NT2/D1 (cell line): Measurements from ENCODE around the gene AKR1D1.

Experiments
- SUZ12 ChIP-seq: IDR thresholded peaks from 2 replicates; pipeline ENCODE4 v1.6.1; 2011; ENCODE audit not compliant: insufficient read length, insufficient read depth; ENCODE audit errors: extremely low read depth
- ZNF274 ChIP-seq: IDR thresholded peaks from 2 replicates; pipeline ENCODE4 v1.6.1; 2011; ENCODE audit warnings: mild to moderate bottlenecking, low read depth, low read length

- no peak for TF ChIP-seq SUZ12
- no peak for TF ChIP-seq ZNF274
Measured at GRCh38 chr7:138049505-138050116, 26.6 kb upstream of the AKR1D1 start.
